DMS53 treated with DMSO at 0.1 percent for 48 hours (cell line): ENCODE data around the gene EFNA5.
A peak's percentile ranks its signal among the peaks of the same experiment; 100 is the strongest.

Experiments
- DNase-seq: peaks from one replicate; lab custom pipeline; 2025; ENCODE audit not compliant: unreplicated experiment; lab: John Stamatoyannopoulos, UW

Gene EFNA5

DNA sequence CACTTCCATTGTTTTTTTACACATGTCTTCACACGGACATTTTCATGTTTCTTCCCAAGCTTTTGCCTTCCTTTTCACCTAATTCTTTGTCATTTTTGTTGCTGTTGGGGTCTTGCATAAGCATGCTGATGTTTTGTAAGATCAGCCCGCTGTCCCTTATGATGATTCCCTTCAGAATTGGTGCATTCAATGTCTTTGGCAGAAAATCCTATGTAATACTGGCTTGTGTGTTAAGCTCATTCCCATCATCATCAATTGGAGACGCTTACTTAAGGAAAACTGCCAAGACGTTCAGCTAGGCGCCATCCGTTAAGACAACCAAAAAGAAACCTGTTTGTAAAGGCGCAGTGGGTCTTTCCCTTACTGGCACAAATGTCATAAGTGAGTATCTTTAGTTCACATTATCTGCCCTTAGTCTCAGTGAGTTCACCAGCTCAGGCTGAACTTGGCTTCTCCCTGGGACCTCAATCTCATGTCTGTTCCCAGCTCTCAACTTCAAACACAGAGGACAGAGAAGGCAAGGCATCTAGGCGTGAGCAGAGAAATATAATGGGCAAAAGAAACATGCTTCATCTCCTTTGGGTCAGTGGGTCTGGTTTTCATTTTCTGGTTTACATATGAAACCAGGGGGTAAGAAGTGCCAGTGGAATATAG lies 97.9 kb downstream of the EFNA5 start:
- DNase-seq = no peak

DNA sequence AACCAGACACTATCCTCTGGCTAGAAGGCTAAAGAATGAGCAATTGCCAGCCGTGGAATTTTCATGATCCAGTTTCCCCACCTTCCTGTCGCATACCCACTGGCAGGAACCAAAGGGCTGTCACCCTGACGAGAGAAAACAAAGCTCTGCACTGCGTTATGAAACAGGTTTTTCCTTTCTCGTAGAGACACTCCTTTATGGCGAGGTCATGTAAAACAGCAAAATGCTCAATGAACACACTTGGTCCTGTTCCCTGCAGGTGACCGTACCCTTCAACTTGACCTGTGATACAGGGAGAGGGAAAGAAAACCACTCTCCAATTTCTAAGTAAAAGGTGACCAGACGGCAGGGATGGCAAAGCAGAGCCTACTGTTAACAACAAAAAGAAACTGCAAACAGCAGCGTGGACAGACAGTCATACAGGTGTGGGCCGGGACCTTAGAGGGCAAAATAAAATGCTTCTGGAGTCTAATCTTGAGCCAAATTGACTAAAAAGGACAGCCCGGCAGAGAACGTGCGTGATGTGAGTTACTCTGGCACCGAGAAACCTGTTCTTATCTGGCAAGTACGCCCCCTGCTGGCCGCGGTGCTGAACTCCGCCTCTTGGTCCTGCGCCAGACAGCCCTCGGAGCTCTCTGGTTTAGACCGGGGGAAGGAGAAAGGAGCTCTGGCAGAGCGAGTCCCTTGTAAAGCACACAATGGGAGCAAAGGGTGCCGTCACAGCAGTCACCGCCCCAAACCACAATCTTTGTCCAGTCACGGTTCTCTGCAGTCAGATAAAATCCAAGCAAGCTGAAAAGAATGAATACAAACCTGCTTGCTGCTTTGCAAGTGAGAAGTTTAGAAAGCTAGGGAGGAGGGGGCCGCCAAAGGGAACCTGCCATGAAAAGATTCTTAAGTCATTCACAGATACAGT lies 98.9 kb downstream of the EFNA5 start:
- DNase-seq = peak; percentile 90

DNA sequence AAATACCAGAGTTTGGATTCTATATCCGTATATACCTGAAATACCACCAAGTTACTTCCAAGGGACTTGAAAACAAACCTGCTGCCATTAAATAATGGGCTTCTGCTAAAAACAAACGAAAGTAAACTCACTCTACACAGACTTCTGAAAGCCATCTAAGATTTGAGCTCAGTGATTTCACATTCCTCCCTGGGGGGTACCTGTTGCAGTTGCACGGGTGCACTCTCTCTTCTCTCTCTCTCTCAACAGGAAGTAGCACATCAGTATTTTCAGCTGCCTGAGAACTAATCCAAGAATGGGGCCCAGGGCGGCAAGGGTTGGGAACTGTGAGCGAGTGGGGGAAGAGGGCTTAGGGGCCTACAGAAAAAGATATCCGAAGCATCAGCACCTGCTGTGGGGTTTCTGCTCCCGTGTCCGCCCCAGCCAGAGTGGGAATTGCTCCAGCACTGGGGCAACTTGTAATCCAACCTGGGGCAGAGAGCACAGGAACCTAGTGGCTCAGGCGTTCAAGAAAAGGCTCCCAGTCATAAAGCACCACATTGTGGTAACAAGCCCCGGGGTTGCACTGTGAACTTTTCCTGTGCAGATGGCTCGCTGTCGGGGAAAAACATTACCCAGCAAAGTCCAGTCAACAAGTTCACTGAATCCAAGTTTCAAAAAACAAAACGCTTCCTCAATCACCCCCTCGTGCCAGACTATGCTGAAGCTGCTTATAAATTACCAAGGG lies 99.8 kb downstream of the EFNA5 start:
- DNase-seq = peak; percentile 62

DNA sequence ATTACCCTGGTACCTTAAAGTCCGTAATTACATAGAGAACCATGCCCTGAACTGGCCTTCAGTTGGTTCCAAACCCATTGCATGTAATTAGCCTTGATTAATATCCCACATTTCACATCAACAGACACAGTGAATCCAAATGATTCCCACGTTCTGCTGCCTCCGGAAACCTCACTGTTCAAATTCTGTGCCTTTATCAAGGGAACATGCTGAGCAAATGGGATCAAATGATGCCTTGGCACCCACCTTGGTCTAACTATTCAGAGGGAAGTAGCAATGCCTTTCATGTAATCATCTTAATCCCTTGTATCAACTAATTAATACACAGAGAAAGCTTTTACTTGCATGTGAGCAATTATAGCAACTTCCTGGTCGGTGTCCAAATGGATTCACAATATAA lies 100.6 kb downstream of the EFNA5 start:
- no peak for DNase-seq

DNA sequence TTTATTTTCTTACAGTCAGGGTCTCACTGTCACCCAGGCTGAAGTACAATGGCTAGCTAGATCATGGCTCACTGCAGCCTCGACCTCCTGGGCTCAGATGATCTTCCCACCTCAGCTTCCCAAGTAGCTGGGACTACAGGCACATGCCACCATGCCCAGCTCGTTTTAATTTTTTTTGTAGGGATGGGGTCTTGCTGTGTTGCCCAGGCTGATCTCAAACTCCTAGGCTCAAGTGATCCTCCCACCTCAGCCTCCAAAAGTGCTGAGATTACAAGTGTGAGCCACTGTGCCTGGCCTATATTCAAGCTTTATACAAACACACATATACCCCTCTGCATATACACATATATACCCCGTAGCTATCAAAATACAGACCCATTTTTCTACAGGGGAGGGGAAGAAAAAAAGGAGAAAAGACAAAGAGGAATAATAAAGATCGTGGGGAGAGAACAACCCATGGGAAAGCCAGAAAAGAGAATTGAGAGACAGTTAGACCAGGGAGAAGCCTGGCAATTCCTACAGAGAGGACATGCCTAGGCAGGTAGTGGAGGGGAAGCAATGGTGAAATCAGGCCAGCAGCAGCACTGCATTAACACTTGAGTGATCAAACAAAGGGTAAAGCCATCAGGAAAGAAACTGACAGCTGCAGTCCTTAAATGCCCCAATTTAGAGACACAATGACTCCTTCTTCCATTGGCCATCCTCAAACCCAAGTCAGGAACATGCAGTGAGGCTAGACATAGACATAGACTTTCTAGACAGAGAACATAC lies 102.7 kb downstream of the EFNA5 start:
- DNase-seq = peak; percentile 2

DNA sequence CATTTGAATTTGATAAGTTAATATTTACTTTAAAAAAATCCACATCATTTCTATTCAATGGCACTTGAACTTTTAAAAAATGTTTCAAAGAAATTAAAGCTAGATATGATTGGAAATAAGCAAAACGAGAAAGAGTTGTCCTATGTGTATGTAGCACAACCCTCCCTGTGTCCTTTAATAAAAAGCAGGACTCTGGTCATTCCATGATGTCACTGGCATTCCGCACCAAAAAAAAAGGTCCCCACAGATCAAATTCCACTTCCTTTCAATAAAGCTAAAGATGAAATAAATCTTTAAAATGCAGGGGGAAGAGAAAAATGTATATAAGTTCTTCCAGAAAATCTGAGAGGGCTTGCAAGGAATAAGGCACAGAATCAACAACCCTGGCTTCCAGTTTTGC lies 103.8 kb downstream of the EFNA5 start:
- no peak for DNase-seq

DNA sequence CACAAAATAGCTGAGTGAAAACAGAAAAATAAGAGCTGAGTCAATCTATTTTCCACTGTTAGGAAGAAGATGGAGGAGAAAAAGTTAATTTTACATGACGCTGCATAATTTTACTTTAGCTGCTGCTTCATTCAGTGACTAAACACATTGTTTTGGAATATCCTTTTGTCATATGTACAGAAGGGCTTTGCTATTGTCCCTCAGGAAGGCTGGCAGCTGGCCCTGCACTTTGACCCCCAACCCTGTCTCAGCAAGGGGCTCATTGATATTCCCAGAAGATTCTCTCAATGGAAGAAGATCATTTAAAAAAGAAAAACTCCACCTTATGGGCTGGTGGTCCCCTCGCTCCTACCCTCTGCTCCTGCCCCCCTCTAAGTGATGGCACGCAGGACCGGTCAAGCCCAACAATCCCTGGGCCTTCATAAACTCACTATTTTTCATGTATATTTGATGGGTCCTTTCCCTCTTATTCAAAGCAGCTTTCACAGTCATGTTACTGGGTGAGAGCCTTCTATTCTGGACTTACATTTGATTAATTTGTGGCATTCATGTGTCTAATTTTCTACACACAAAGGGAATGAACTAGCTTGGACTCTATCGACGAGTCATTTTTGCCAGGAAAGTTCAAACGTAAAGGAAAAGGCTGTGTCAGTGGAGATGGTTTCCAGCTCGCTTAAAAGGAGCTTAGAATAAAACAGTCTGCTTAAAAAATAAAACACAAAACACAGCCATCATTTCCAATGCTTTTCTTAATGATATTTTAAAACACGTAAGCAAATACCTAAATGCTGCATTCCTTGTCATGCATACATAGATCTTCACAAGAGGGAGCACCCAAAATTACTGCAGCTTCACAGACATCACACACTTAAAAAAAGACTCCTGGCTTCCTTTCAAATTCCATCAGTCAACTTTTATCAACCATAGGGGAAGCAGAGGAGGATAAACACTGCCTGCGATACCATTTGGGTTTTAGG lies 104.7 kb downstream of the EFNA5 start:
- no peak for DNase-seq

DNA sequence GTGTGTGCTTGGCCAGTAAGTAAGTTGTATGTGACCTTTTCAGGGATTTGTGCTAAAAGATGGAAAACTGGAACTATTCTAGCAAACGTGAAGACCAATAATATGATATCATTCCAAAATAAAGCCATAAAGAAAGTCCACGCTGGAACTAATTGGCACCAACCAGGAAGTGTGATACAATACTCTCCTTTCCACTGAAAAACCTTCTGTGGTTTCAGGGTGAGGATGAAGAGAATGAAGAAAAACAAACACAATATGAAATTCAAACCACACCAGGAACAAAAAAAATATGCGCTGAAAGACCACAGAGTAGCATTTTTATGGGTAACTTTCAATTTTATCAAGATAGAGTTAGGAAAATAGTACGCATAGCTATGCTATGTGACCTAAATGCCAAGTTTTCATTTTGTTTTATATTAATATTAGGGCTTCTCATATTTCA lies 105.8 kb downstream of the EFNA5 start:
- no peak for DNase-seq

DNA sequence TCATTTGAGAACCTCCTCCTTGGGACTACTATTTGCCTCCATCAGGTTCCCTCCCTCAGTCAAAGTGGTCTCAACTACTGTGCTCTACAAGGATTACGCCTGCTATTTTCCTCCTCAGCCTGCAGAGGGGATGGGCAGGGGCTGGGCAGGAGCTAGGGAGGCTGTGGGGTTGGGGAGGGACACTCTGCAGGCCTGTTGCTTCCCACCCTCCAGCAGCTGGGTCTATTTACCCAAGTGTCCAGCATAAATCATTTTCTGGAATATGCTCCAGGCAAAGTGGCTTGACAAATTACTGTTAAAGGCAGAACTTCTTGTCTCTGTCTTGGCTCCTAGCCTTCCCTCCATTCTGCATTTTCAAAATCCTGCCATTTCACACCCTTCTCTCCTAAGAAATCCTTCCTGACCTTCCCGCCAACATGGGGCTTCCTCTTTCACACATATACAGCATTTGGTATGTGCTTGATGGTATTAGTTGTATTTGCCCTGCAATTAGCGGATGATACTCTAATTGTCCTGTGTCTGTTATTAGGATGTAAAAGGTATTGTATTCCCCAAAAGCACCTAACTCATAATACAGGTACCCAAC lies 106.7 kb downstream of the EFNA5 start:
- DNase-seq = no peak

DNA sequence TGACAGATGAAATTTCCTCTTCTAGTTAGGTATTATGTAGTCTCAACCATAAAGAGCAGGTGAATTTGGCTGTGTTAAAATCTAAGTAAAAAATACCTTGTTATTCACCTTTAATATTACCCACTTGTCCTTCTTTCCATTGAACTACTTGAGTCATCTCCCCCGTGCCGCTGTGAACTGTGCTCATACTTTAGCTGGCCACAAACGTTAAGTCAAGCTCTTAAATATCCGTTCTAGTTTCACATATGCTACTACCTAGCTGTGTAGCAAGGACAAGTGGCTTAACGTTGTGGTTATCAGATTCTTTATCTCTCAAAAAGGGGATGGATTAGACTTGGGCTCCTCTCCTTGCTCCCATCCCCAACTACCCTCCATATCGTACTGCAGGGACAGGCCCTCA lies 110.4 kb downstream of the EFNA5 start:
- no peak for DNase-seq

DNA sequence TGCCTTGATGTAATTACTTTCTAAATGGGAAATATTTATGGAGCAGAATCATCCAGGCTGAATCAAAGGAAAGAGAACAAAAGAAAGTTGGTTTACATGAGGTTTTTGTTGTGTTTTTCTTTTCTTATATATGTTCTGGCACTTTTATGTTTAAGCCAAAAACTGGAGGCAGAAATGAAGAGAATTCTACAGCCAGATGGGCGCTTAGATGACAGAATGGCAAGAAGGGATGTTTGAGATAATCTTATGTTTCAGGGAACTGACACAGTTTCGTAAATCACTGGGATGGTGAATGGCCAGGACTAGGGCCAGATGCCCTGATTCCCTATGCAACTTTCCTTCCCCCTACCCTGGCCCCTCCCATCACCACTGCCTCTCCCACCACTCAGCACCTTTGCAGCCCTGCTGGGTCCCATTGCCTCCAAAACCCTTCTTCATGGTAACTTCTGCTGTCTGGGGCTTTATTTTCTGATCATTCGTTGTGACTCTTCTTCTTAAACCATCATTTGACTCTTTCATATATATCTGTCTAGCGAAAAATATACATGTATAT lies 111.8 kb downstream of the EFNA5 start:
- DNase-seq = no peak

DNA sequence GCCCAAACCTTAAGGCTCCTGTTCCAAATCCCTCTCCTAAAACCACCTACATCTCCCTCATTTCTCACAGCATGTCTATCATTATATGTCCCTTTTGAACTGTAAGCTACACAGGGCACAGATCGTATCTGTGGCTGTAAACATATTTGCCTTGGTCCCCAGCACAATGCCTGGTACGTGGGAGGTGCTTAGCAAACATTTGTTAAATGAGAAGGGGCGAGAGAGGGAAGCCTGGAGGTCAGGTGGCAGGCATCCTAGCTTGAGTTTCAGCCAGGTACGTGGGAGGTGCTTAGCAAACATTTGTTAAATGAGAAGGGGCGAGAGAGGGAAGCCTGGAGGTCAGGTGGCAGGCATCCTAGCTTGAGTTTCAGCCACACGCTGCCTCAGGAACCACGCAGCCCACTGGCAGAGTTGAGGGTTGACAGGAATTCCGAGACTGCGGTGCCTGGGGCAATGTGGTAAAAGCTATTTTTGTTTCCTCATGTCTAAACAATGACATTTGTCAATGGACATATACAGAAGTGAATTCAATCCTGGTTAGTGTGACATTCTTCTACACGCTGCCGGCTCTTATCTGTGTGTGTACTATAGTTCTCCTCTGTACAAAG lies 113.6 kb downstream of the EFNA5 start:
- DNase-seq = no peak

DNA sequence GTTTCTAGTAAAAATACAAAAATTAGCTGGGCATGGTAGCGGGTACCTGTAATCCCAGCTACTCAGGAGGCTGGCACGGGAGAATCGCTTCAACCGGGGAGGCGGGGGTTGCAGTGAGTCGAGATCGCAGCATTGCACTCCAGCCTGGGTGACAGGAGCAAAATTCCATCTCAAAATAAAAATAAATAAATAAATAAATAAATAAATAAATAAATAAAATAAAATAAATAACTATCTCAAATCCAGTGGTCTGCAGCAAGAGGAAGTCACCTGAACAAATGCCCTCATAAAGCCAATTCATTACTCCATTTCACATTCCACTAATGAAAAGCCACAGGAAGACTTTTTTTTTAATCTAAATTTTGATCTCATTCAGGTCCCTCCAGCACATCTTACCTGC lies 114.2 kb downstream of the EFNA5 start:
- DNase-seq = no peak

DNA sequence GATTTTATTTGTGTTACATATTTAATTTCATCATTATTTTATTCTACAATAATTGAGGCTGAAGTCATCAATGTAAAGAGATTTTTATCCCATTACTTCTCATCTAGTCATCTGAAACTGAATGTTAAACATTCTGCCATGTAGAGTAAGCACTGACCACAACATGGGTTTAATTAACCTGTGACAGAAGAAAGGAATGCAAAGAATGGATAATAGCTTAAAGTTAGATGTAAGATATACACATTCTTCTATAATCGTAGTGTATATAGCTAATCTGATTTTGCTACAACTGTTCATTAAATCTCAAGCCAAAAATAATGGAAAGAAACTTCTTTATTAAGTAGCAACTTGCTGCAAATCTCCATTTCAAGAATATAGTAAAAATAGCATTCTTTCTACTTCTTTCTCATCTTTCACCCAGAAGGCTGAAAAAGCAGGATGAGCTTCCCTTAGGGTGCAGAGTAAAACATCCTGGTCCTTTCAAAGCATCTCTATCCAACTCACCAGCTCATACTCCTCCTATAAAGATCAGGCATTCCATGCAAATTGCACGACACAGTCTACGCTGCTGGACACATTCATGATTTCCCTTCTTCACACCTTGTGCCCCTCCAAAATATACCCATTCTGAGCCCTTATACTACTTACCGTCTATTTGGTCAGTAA lies 115.2 kb downstream of the EFNA5 start:
- DNase-seq = no peak

DNA sequence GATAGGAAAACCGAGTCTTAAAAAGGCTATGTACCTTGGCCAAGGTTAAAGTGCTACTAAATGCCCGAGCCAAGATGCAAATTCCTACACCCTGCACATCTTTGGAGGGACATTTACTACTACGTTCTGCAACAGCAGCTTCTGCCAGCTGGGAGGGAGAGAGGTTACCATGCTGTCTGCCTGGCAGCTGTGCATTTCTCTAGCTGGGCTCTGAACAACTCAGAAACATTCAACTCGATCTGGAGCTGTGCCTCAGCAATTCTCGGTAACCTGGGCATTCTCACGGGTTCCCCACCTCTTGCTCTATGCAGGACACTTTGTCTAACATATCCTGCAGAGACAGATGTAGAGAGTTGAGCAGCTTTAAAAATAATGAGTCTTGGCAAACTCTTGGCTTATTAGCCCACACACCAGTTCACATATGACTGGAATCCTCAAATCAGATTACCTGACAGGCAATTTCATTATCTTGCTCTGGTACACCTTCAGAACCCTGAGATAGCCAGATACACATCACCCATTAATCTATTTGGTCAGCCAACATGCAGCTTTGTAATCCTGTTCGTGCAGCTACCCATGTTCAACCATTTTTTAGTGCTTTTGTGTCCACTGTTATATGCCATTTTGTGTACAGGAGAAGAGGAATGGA lies 115.8 kb downstream of the EFNA5 start:
- DNase-seq = no peak

DNA sequence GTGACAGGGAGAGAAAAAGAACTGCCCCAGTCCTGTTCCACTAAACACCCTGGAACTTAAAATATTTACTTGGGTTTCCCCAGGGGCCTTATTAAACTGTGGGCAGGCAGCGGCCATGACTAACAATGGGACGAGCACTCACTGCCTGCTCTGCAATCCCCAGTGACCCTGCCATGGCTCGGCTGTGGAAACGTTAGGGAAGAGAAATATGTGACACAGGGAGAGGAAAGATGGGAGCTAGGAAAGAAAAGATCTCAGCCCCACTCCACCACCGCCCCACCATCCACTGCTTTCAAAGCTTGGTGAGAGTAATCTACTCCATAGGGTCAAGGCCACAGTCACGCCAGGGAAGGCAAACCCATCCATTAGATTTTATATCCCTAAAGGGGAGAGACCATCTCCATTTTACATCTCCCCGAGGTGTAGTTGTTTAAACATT lies 117.6 kb downstream of the EFNA5 start:
- DNase-seq = no peak

DNA sequence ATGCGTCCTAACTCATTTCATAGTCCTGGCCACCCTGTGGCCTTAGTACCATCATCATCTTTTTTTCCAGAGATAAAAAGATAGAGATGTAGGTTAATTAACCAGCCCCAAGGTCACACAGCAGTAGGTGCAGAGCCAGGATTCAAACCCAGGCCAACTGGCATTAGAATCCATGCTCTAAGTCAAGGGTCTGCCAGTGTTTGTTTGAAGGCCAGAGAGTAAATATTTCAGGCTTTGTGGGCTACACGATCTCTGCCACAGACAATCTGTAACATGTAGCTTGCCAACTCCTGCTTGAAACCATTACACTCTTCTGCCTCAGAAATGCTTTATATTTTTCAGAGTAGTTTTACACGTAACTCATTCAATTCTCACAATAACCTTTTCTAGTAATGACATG lies 119.6 kb downstream of the EFNA5 start:
- DNase-seq = no peak

DNA sequence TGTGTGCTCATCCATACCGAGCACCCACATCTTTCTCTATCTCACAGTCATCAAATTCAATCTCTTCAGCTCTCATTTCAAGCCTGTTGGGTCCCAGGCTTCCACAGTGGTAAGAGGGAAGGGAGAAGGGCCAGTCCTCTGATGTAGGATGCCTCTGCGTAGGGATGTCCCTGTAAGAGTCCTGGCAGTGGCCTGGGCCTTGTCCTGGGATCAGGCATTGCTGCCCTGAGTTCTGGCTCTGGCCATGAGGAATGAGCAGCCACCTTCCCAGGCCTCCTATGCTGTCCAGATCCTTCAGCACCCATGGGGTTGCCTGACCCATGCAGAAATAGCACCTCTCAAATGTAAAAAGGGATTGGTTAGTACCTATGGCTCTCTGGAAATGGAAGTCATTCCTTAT lies 121.2 kb downstream of the EFNA5 start:
- no peak for DNase-seq
